HepG2 (cell line): ENCODE data around the gene HLF. TPM values are rescaled to one million over a fixed set of nuclear protein-coding genes. Genes with fewer than 3 reads are reported as not detected.

Experiments used
- BHLHE40 ChIP-seq: IDR thresholded peaks from 2 replicates; pipeline ENCODE4 v1.6.1; 2011; ENCODE audit warnings: low read length, improper control_type of control experiment
- GTF2F1 ChIP-seq: fragments of 150-350 bp; IDR thresholded peaks from 2 replicates; pipeline ENCODE4 v1.6.1; 2014; ENCODE audit warnings: low read length
- HNRNPLL ChIP-seq: fragments of 200-400 bp; formaldehyde crosslinking; IDR thresholded peaks from 2 replicates; pipeline ENCODE4 v1.6.1; 2017; ENCODE audit warnings: mild to moderate bottlenecking, low read depth, low read length; ENCODE audit not compliant: poor library complexity, severe bottlenecking
- MAZ ChIP-seq, 2 experiments: sonication (generic) in 1 of 2; formaldehyde crosslinking in 1 of 2; IDR thresholded peaks; 2 replicates each; pipeline versions ENCODE4 v1.5.0 to v1.6.1; 2012 to 2020; ENCODE audit warnings: low read depth in 2 of 2, mild to moderate bottlenecking in 2 of 2, borderline replicate concordance in 1 of 2, improper control_type of control experiment in 1 of 2, low read length in 1 of 2, missing genetic modification reagents in 1 of 2, moderate library complexity in 1 of 2
- MED13 ChIP-seq: sonication (generic); formaldehyde crosslinking; IDR thresholded peaks from 2 replicates; pipeline ENCODE4 v1.5.0; 2020; ENCODE audit warnings: missing genetic modification reagents
- MXD4 ChIP-seq: IDR thresholded peaks from 2 replicates; pipeline ENCODE4 v1.6.1; 2016; ENCODE audit warnings: mild to moderate bottlenecking, missing biosample characterization, missing genetic modification reagents
- TBX2 ChIP-seq: sonication (generic); formaldehyde crosslinking; IDR thresholded peaks from 2 replicates; pipeline ENCODE4 v1.5.0; 2020; ENCODE audit warnings: missing genetic modification reagents, mild to moderate bottlenecking, borderline replicate concordance
- TOPORS ChIP-seq: sonication (generic); formaldehyde crosslinking; IDR thresholded peaks from 2 replicates; pipeline ENCODE4 v1.8.0; 2023; ENCODE audit warnings: mild to moderate bottlenecking, missing genetic modification reagents
- XRCC5 ChIP-seq: fragments of 200-400 bp; formaldehyde crosslinking; optimal IDR thresholded peaks from 2 replicates; pipeline ENCODE3; 2017; ENCODE audit warnings: mild to moderate bottlenecking, low read length
- ZKSCAN1 ChIP-seq: fragments of 150-350 bp; IDR thresholded peaks from 2 replicates; pipeline ENCODE4 v1.6.1; 2014; ENCODE audit warnings: low read length
- ZNF24 ChIP-seq: fragments of 450-650 bp; IDR thresholded peaks from 2 replicates; pipeline ENCODE4 v1.6.1; 2017; ENCODE audit warnings: antibody characterized with exemption, mild to moderate bottlenecking
- ZNF274 ChIP-seq: sonication (generic); formaldehyde crosslinking; IDR thresholded peaks from 2 replicates; pipeline ENCODE4 v1.5.1; 2020; ENCODE audit warnings: mild to moderate bottlenecking, missing genetic modification reagents
- ZNF441 ChIP-seq: sonication (generic); formaldehyde crosslinking; IDR thresholded peaks from 2 replicates; pipeline ENCODE4 v1.7.0; 2021; ENCODE audit warnings: missing genetic modification reagents, borderline replicate concordance
- ZNF652 ChIP-seq: IDR thresholded peaks from 2 replicates; pipeline ENCODE4 v1.6.1; 2016; ENCODE audit warnings: low read depth, borderline replicate concordance
- ZNF768 ChIP-seq: sonication (generic); formaldehyde crosslinking; IDR thresholded peaks from 2 replicates; pipeline ENCODE4 v1.4.0; 2020; ENCODE audit warnings: missing genetic modification reagents
- polyA plus RNA-seq, 8 experiments: library from polyadenylated mRNA; depleted of rRNA in 3 of 8; stranded (reverse) in 7 of 8; unstranded in 1 of 8; fragments of >200 nt; fragmentation: Illumina TruSeq in 4 of 8; extraction: Trizol in 4 of 8; gene quantifications; 2 replicates each; pipeline versions ENCODE4 v1.2.1 to v1.2.3, GENCODE V29; 2011 to 2016; ENCODE audit warnings: low read depth in 4 of 8, missing spikeins in 1 of 8, mixed read lengths in 1 of 8; ENCODE audit not compliant: insufficient read depth in 1 of 8
- total RNA-seq, 5 experiments: library from RNA; depleted of rRNA; stranded (reverse); fragments of >200 nt; fragmentation: Illumina TruSeq; extraction: Trizol; gene quantifications; 2 replicates each; pipeline ENCODE4 v1.2.3, GENCODE V29; 2016; ENCODE audit warnings: low read depth in 1 of 5
- TF ChIP-seq, protein P1 (sequence below): sonication (generic); formaldehyde crosslinking; IDR thresholded peaks from 2 replicates; pipeline ENCODE4 v1.4.0; 2020; ENCODE audit warnings: low read depth, mild to moderate bottlenecking, missing genetic modification reagents
- TF ChIP-seq, protein P2 (sequence below): sonication (generic); formaldehyde crosslinking; IDR thresholded peaks from 2 replicates; pipeline ENCODE4 v1.5.1; 2020; ENCODE audit warnings: mild to moderate bottlenecking, missing genetic modification reagents, moderate library complexity
- TF ChIP-seq, protein P3 (sequence below): sonication (generic); formaldehyde crosslinking; IDR thresholded peaks from 2 replicates; pipeline ENCODE4 v1.8.1; 2022; ENCODE audit warnings: low read depth, mild to moderate bottlenecking, missing genetic modification reagents
- TF ChIP-seq, protein P4 (sequence below): sonication (generic); formaldehyde crosslinking; IDR thresholded peaks from 2 replicates; pipeline ENCODE4 v1.5.0; 2020; ENCODE audit warnings: mild to moderate bottlenecking, missing genetic modification reagents

Gene HLF
- total and polyA plus RNA-seq, 2 of the 13 experiments (the other 11 are each of a cell fraction or from before 2014, with no cell fraction given): 202 to 346 TPM

DNA sequence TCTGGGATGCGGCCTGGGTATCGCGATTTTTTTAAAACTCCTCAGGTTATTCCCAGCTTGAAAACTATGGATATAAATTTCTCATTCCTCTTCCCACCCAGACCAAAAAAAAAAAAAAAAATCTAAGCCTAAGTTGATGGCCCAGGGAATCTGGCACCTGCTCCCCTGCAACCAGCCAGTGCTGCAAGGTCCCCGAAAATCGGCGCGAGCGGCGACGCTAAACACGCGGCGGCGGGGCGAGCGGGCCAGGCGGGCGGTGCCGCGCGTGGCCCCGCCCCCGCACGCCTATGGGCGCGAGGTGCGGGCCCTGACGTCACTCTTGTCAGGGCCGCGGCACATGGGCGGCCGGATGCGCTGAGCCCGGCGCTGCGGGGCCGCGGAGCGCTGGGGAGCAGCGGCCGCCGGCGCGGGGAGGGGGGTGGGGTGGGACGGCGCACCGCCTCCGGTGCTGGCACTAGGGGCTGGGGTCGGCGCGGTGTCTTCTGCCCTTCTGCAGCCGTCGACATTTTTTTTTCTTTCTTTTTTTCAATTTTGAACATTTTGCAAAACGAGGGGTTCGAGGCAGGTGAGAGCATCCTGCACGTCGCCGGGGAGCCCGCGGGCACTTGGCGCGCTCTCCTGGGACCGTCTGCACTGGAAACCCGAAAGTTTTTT, at the start of gene HLF (continued):
- TF ChIP-seq, protein P1, sequence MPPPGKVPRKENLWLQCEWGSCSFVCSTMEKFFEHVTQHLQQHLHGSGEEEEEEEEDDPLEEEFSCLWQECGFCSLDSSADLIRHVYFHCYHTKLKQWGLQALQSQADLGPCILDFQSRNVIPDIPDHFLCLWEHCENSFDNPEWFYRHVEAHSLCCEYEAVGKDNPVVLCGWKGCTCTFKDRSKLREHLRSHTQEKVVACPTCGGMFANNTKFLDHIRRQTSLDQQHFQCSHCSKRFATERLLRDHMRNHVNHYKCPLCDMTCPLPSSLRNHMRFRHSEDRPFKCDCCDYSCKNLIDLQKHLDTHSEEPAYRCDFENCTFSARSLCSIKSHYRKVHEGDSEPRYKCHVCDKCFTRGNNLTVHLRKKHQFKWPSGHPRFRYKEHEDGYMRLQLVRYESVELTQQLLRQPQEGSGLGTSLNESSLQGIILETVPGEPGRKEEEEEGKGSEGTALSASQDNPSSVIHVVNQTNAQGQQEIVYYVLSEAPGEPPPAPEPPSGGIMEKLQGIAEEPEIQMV (CRISPR knock-in tag): peak; percentile 36; the same call in 1 of the 2 replicates
- TF ChIP-seq, protein P2, sequence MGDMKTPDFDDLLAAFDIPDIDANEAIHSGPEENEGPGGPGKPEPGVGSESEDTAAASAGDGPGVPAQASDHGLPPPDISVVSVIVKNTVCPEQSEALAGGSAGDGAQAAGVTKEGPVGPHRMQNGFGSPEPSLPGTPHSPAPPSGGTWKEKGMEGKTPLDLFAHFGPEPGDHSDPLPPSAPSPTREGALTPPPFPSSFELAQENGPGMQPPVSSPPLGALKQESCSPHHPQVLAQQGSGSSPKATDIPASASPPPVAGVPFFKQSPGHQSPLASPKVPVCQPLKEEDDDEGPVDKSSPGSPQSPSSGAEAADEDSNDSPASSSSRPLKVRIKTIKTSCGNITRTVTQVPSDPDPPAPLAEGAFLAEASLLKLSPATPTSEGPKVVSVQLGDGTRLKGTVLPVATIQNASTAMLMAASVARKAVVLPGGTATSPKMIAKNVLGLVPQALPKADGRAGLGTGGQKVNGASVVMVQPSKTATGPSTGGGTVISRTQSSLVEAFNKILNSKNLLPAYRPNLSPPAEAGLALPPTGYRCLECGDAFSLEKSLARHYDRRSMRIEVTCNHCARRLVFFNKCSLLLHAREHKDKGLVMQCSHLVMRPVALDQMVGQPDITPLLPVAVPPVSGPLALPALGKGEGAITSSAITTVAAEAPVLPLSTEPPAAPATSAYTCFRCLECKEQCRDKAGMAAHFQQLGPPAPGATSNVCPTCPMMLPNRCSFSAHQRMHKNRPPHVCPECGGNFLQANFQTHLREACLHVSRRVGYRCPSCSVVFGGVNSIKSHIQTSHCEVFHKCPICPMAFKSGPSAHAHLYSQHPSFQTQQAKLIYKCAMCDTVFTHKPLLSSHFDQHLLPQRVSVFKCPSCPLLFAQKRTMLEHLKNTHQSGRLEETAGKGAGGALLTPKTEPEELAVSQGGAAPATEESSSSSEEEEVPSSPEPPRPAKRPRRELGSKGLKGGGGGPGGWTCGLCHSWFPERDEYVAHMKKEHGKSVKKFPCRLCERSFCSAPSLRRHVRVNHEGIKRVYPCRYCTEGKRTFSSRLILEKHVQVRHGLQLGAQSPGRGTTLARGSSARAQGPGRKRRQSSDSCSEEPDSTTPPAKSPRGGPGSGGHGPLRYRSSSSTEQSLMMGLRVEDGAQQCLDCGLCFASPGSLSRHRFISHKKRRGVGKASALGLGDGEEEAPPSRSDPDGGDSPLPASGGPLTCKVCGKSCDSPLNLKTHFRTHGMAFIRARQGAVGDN: peak; percentile 79
- TF ChIP-seq BHLHE40 (peak; percentile 93), XRCC5 (peak; percentile 91), HNRNPLL (peak; percentile 65), MAZ (IDR thresholded peaks at IDR 0.05; ENCODE audit: borderline replicate concordance, low read depth, low read length) (peak; percentile 90), MAZ (CRISPR knock-in tag; IDR thresholded peaks at IDR 0.05; ENCODE audit: low read depth) (peak; percentile 95), ZNF768 (CRISPR knock-in tag) (0 out of 2 replicates have a peak, but pooled peaks have one; percentile 14), MXD4 (CRISPR knock-in tag) (peak; percentile 66; the same call in 1 of the 2 replicates), ZKSCAN1 (no peak), TOPORS (CRISPR knock-in tag) (peak; percentile 66; the same call in 1 of the 2 replicates), TBX2 (CRISPR knock-in tag) (0 out of 2 replicates have a peak, but pooled peaks have one; percentile 23), ZNF24 (0 out of 2 replicates have a peak, but pooled peaks have one; percentile 38), ZNF441 (CRISPR knock-in tag) (peak; percentile 83; the same call in 1 of the 2 replicates), ZNF274 (CRISPR knock-in tag) (peak; percentile 38; the same call in 1 of the 2 replicates), MED13 (CRISPR knock-in tag) (no peak), GTF2F1 (no peak), ZNF652 (CRISPR knock-in tag) (no peak)
- TF ChIP-seq, protein P3, sequence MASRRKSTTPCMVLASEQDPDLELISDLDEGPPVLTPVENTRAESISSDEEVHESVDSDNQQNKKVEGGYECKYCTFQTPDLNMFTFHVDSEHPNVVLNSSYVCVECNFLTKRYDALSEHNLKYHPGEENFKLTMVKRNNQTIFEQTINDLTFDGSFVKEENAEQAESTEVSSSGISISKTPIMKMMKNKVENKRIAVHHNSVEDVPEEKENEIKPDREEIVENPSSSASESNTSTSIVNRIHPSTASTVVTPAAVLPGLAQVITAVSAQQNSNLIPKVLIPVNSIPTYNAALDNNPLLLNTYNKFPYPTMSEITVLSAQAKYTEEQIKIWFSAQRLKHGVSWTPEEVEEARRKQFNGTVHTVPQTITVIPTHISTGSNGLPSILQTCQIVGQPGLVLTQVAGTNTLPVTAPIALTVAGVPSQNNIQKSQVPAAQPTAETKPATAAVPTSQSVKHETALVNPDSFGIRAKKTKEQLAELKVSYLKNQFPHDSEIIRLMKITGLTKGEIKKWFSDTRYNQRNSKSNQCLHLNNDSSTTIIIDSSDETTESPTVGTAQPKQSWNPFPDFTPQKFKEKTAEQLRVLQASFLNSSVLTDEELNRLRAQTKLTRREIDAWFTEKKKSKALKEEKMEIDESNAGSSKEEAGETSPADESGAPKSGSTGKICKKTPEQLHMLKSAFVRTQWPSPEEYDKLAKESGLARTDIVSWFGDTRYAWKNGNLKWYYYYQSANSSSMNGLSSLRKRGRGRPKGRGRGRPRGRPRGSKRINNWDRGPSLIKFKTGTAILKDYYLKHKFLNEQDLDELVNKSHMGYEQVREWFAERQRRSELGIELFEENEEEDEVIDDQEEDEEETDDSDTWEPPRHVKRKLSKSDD: peak; percentile 60; the same call in 1 of the 2 replicates
- TF ChIP-seq, protein P4, sequence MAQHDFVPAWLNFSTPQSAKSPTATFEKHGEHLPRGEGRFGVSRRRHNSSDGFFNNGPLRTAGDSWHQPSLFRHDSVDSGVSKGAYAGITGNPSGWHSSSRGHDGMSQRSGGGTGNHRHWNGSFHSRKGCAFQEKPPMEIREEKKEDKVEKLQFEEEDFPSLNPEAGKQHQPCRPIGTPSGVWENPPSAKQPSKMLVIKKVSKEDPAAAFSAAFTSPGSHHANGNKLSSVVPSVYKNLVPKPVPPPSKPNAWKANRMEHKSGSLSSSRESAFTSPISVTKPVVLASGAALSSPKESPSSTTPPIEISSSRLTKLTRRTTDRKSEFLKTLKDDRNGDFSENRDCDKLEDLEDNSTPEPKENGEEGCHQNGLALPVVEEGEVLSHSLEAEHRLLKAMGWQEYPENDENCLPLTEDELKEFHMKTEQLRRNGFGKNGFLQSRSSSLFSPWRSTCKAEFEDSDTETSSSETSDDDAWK (CRISPR knock-in tag): no peak
